ENCODE data around the gene RNPEPL1.

Gene RNPEPL1

GRCh38 chr2:240624011-240624949 is 56.0 kb downstream of the RNPEPL1 start:
- no peak for FAIRE-seq
- DNase-seq (ENCODE audit: low spot score): no peak

GRCh38 chr2:240624950-240625621 is 56.8 kb downstream of the RNPEPL1 start, which contains the start of gene GPR35:
Gene GPR35 (plus strand): TSS chr2:240625480. CDS start chr2:240629953, 4,473 bp downstream.
- FAIRE-seq: peak; percentile 48

GRCh38 chr2:240626531-240627300 is 58.4 kb downstream of the RNPEPL1 start:
- no peak for FAIRE-seq
- DNase-seq (ENCODE audit: low spot score): no peak

More at GRCh38 chr2:240624950-240625621, 56.8 kb downstream of the RNPEPL1 start, which contains the start of gene GPR35:
- peak; percentile 75 for DNase-seq (ENCODE audit: low spot score)

- DNase-seq (ENCODE audit: low spot score): no peak
- FAIRE-seq: no peak
Measured at GRCh38 chr2:240627736-240628506, 59.6 kb downstream of the RNPEPL1 start.

GRCh38 chr2:240628507-240628807 is 60.2 kb downstream of the RNPEPL1 start:
- FAIRE-seq (no peak), DNase-seq (ENCODE audit: low spot score) (no peak)

- DNase-seq (ENCODE audit: low spot score) (no peak), FAIRE-seq (no peak)
Measured at GRCh38 chr2:240628808-240629618, 60.7 kb downstream of the RNPEPL1 start.

- DNase-seq (ENCODE audit: low spot score): no peak
- no peak for FAIRE-seq
Measured at GRCh38 chr2:240629619-240629967, 61.3 kb downstream of the RNPEPL1 start.

GRCh38 chr2:240629968-240630770 is 61.9 kb downstream of the RNPEPL1 start:
- FAIRE-seq (no peak), DNase-seq (ENCODE audit: low spot score) (no peak)

Data from RCC 7860 (cell line).